ENCODE data around the gene C1orf53. TPM values are rescaled to one million over a fixed set of nuclear protein-coding genes. Genes with fewer than 3 reads are reported as not detected.

C1orf53 gene
- total and polyA plus RNA-seq, 2 of the 4 experiments (the other 2 are of a cell fraction) = 4.8 to 7.0 TPM

- POLR2A ChIA-PET (ENCODE audit: unreplicated experiment) = no interaction called here
- no TSS peak for BruUV-seq (replicated peaks)
- H3K9me1 ChIP-seq (ENCODE audit: insufficient read depth, low read length) = no peaks in the 10 kb centered on the region; the same call in 1 of the 2 replicates
Measured at GRCh38 chr1:197892684-197893083, 9.7 kb upstream of the C1orf53 start.

More at GRCh38 chr1:197892684-197893083, 9.7 kb upstream of the C1orf53 start:
- Histone ChIP-seq H2BK120ac (ENCODE audit: low read depth, low read length) (no peak overlapping the region), H3K4me2 (ENCODE audit: low read depth, low read length) (no peak overlapping the region), H3K4me3 (ENCODE audit: insufficient read depth, low read depth, low read length) (no peak overlapping the region), H3K27me3 (ENCODE audit: control insufficient read depth, insufficient read depth, low read length) (peaks cover 2% of the 10 kb centered on the region; the same call in 1 of the 2 replicates), H3K36me3 (ENCODE audit: control insufficient read depth, insufficient read depth, low read length) (no peaks in the 10 kb centered on the region), H3K14ac (replicated peaks; ENCODE audit: low read depth, low read length) (no peak overlapping the region), H3K4ac (ENCODE audit: low read depth, low read length) (no peak overlapping the region), H3K79me1 (ENCODE audit: low read depth in 1 of 2, low read length in 2 of 2) (no peaks in the 10 kb centered on the region), H2AK5ac (ENCODE audit: low read depth, low read length) (no peak overlapping the region), H3K23ac (ENCODE audit: low read depth, low read length) (no peak overlapping the region), H3K56ac (ENCODE audit: extremely low read depth, insufficient read depth, low read length) (no peak overlapping the region), H4K20me1 (ENCODE audit: insufficient read depth, low read length) (no peaks in the 10 kb centered on the region), H3K9ac (ENCODE audit: low read depth, low read length) (no peak overlapping the region), H2AFZ (replicated peaks; ENCODE audit: low read length, poor library complexity) (no peak overlapping the region), H3K9me3 (ENCODE audit: control insufficient read depth, insufficient read depth, low read length) (no peaks in the 10 kb centered on the region), H3K18ac (ENCODE audit: low read depth, low read length) (no peak overlapping the region), H4K5ac (ENCODE audit: low read depth, low read length) (no peak overlapping the region), H4K91ac (ENCODE audit: insufficient read depth, low read depth, low read length) (no peak overlapping the region), H3K27ac (ENCODE audit: insufficient read depth, low read length) (no peak overlapping the region), H2BK5ac (ENCODE audit: low read depth, low read length, poor library complexity, severe bottlenecking) (no peak overlapping the region), H2BK15ac (ENCODE audit: low read depth, low read length) (no peak overlapping the region), H3K4me1 (ENCODE audit: control insufficient read depth, insufficient read depth, low read length) (no peaks in the 10 kb centered on the region), H4K8ac (ENCODE audit: low read depth in 2 of 2, low read length in 2 of 2) (no peak overlapping the region), H2BK20ac (ENCODE audit: low read depth, low read length) (no peak overlapping the region), H2AK9ac (replicated peaks; ENCODE audit: low read depth, low read length, poor library complexity) (no peak overlapping the region)
- no peak for TF ChIP-seq MAFK (IDR thresholded peaks at IDR 0.05; ENCODE audit: low read depth, low read length)
- TF ChIP-seq CTCF (conservative IDR thresholded peaks at IDR 0.05; ENCODE audit: low read depth, low read length) = no peak
- intact Hi-C loops (cut with micrococcal nuclease) = no loop called here
- ATAC-seq (ENCODE audit: low read depth) (no peak), DNase-seq (no peak)
- in situ Hi-C loops (cut with MboI; ENCODE audit: low sequenced_read_pairs) = no loop called here
- dilution Hi-C loops (cut with HindIII; ENCODE audit: low sequenced_read_pairs, unreplicated experiment) = no loop called here
- CTCF ChIA-PET = interaction anchor here (0.8 kb wide), 1 partner anchor 24 kb away, joined by 3 read pairs; the partner anchor contains the start of gene LHX9
